ENCODE results near the gene ZC3H11A. TPM values are rescaled to one million over a fixed set of nuclear protein-coding genes. Genes with fewer than 3 reads are reported as not detected.
"Not testable (repeated sequence)": the region's sequence is repeated elsewhere in the genome, so short reads cannot be mapped to it uniquely, and the experiment has no call there.

ZC3H11A gene
- total and polyA plus RNA-seq, 10 donors, result 45.2 to 218 (median 87.2) TPM

DNA sequence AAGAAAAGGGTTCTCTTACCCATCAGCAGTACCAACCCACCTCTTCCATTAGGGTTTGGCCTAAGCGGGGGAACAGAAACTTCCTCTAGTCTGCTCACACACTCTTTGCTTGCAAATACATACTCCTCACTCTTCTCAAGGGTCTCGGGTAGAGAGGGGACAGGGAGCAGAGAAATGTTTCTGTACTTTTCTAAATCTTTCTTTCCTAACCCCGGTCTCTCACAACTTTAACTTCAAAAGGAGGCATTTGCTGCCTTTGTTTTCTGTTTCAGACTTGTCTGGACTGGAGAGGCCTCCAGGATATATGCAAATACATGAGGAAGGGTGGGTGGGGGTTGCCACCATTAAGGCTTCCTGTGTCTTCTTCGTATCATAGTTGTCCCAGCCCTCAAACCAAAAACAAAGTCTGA is 41.0 kb upstream of the ZC3H11A start:
- WGBS, 5 donors, result 45 to 60% (median 53%) methylated on average over 4 of the region's 4 CpGs
- Histone ChIP-seq H3K4me3 (peak overlapping the region in 1 of 8 donors; percentile 13), H3K27ac (peak overlapping the region in 7 of 8 donors; percentile 29 to 86 (median 76)), H3K9me3 (no peaks in the 10 kb centered on the region), H3K4me1 (peaks cover 0 to 40% (median 19%) of the 10 kb centered on the region in 6 donors), H3K36me3 (no peaks in the 10 kb centered on the region), H3K27me3 (replicated peaks in 1 of 7) (no peaks in the 10 kb centered on the region)
- TF ChIP-seq POLR2AphosphoS5 (IDR thresholded peaks at IDR 0.05), result no peak
- TF ChIP-seq POLR2A (IDR thresholded peaks at IDR 0.05), result no peak
- TF ChIP-seq, protein P1, sequence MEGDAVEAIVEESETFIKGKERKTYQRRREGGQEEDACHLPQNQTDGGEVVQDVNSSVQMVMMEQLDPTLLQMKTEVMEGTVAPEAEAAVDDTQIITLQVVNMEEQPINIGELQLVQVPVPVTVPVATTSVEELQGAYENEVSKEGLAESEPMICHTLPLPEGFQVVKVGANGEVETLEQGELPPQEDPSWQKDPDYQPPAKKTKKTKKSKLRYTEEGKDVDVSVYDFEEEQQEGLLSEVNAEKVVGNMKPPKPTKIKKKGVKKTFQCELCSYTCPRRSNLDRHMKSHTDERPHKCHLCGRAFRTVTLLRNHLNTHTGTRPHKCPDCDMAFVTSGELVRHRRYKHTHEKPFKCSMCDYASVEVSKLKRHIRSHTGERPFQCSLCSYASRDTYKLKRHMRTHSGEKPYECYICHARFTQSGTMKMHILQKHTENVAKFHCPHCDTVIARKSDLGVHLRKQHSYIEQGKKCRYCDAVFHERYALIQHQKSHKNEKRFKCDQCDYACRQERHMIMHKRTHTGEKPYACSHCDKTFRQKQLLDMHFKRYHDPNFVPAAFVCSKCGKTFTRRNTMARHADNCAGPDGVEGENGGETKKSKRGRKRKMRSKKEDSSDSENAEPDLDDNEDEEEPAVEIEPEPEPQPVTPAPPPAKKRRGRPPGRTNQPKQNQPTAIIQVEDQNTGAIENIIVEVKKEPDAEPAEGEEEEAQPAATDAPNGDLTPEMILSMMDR (IDR thresholded peaks at IDR 0.05 in 8 of 11, conservative IDR thresholded peaks at IDR 0.05 in 3 of 11), result no peak
- intact Hi-C loops (cut with DNase I; ENCODE audit: low total_unique reads), result no loop called here
- DNase-seq, result no peak

DNA sequence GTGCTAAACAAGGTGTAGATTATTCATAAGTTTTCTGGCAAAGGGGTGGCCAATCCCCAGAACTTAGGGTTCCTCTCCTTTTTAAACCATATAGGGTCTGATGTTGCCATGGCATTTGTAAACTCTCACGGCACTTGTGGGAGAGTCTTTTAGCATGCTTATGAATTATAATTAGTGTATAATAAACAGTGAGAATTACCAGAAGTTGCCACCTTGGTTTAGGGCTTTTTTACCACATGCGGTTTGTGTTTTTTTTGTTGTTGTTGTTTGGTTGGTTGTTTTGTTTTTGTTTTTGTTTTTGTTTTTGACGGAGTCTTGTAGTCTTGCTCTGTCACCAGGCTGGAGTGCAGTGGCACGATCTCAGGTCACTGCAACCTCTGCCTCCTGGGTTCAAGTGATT is 39.4 kb upstream of the ZC3H11A start:
- no peaks in the 10 kb centered on the region for H3K27me3 ChIP-seq (replicated peaks in 1 of 7)
- no peak for DNase-seq
- no peak for TF ChIP-seq POLR2A (IDR thresholded peaks at IDR 0.05)
- TF ChIP-seq, protein P1 (IDR thresholded peaks at IDR 0.05 in 8 of 11, conservative IDR thresholded peaks at IDR 0.05 in 3 of 11), result no peak
- TF ChIP-seq POLR2AphosphoS5 (IDR thresholded peaks at IDR 0.05), result no peak
- H3K36me3 ChIP-seq, result no peaks in the 10 kb centered on the region
- H3K9me3 ChIP-seq, result no peaks in the 10 kb centered on the region
- no peak overlapping the region for H3K4me3 ChIP-seq
- intact Hi-C loops (cut with DNase I; ENCODE audit: low total_unique reads), result no loop called here
- H3K4me1 ChIP-seq, result peaks cover 0 to 40% (median 19%) of the 10 kb centered on the region in 6 donors
- H3K27ac ChIP-seq, result peak overlapping the region in 4 of 8 donors; percentile 76 to 86 (median 80)
- 81 to 89% (median 84%) methylated on average over 4 of the region's 4 CpGs for WGBS, 5 donors

DNA sequence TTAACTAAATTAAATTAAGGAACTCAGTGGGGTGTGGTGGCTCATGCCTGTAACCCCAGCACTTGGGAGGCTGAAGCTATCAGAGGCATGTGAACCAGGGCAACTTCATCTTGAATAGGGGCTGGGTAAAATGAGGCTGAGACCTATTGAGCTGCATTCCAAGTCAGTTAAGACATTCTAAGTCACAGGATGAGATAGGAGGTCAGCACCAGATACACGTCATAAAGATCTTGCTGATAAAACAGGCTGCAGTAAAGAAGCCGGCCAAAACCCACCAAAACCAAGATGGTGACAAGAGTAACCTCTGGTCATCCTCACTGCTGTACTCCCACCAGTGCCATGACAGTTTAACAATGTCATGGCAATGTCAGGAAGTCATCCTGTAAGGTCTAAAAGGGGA is 36.7 kb upstream of the ZC3H11A start:
- DNase-seq; intact Hi-C loops (cut with DNase I; ENCODE audit: low total_unique reads); H3K9me3 ChIP-seq; H3K27me3 ChIP-seq (replicated peaks in 1 of 7); H3K27ac ChIP-seq; H3K4me3 ChIP-seq; H3K36me3 ChIP-seq: not testable (repeated sequence)
- peaks cover 0 to 40% (median 18%) of the 10 kb centered on the region in 6 donors for H3K4me1 ChIP-seq
- 77 to 86% (median 82%) methylated on average over 2 of the region's 2 CpGs for WGBS, 5 donors

DNA sequence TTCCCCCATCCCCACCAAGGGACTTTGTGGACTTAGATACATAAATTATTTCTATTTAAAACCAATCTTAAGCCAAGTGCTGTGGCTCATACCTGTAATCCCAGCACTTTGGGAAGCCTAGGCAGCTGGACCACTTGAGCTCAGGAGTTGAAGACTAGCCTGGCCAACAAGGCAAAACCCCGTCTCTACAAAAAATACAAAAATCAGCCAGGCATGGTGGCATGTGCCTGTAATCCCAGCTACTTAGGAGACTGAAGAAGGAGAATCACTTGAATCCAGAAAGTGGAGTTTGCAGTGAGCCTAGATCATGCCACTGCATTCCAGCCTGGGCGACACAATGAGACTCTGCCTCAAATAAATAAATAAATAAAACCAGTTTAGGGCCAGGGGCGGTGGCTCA is 34.9 kb upstream of the ZC3H11A start:
- WGBS, 5 donors, result 93 to 98% (median 94%) methylated on average over 3 of the region's 3 CpGs
- TF ChIP-seq, protein P1 (IDR thresholded peaks at IDR 0.05 in 8 of 11, conservative IDR thresholded peaks at IDR 0.05 in 3 of 11), result no peak
- no peak overlapping the region for H3K4me3 ChIP-seq
- DNase-seq, result no peak
- peaks cover 0 to 33% (median 13%) of the 10 kb centered on the region in 6 donors for H3K4me1 ChIP-seq
- no peaks in the 10 kb centered on the region for H3K9me3 ChIP-seq
- no peak overlapping the region for H3K27ac ChIP-seq
- H3K27me3 ChIP-seq (replicated peaks in 1 of 7), result no peaks in the 10 kb centered on the region
- H3K36me3 ChIP-seq, result no peaks in the 10 kb centered on the region
- intact Hi-C loops (cut with DNase I; ENCODE audit: low total_unique reads), result no loop called here

DNA sequence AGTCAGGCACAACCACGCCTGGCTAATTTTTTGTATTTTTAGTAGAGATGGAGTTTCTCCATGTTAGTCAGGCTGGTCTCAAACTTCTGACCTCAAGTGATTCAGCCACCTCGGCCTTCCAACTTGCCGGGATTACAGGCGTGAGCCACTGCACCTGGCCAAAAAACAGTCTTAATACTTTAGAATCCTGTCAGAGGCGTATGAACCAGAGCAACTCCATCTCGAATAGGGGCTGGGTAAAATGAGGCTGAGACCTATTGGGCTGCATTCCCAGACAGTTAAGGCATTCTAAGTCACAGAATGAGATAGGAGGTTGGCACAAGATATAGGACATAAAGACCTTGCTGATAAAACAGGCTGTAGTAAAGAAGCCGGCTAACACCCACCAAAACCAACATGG is 33.5 kb upstream of the ZC3H11A start:
- WGBS, 5 donors, result 89 to 95% (median 94%) methylated on average over 7 of the region's 7 CpGs
- intact Hi-C loops (cut with DNase I; ENCODE audit: low total_unique reads); H3K36me3 ChIP-seq; H3K27me3 ChIP-seq (replicated peaks in 1 of 7); H3K9me3 ChIP-seq; DNase-seq; H3K4me3 ChIP-seq: not testable (repeated sequence)
- Histone ChIP-seq H3K27ac (peak overlapping the region in 3 of 8 donors; percentile 86 to 93 (median 87)), H3K4me1 (peaks cover 0 to 33% (median 14%) of the 10 kb centered on the region in 6 donors)

All from spleen (tissue), 11 donors.